HPDE6-E6E7 (cell line): ENCODE data around the gene KIF26A.

Experiments
- DNase-seq: peaks from one replicate; pipeline ENCODE4 v3.0.0; 2011; ENCODE audit warnings: missing footprints; ENCODE audit errors: extremely low spot score

The KIF26A gene

GRCh38 chr14:104157016-104157928 lies 18.9 kb downstream of the KIF26A start:
- no peak for DNase-seq

DNA sequence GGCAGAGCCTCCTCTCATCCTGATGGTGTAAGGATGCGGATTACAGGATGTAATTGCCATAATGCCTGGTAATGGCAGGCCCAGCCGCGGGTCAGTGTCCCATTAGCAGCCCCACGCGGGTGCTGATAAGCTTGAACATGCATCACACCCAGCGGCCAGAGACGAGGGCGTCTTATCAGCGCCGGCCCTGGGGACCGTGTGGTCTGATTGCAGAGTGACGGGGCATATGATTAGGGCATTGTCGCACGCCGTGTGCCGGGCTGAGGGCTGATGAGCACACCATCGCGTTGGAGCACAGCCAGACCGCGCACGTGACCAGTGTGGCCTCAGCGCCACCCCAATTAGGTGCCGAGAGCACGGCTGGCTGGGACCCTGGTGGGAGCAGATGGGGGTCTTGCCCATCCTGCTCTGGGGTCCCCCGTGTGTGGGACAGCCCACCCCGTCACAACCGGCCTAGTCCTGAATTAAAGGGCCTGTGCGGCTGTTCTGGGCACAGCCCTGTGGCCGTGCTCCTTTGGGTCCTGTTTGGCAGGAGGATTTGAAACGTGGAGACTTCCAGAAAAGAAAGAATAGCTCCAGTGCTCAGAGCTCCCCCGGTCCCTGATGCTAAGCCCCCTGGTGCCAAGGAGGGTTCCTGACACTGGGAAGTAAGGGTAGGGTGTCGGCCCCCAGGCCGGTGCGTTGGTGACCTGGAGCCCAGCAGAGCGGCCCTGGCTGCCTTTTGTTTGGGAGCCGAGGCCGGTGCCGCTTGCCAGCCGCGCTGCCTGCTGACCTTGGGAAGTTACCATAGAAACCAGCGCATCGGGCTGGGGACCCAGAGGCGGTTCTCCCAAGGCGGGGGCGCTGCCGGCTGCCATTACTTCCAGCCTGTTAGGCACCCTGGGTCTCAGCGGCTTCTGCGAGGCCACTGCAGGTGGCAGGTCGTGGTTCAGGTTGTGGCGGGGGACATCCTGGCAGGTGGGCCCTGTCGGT lies 20.7 kb downstream of the KIF26A start:
- no peak for DNase-seq

GRCh38 chr14:104159990-104160389 lies 21.6 kb downstream of the KIF26A start:
- no peak for DNase-seq

- no peak for DNase-seq
Measured at GRCh38 chr14:104161602-104162367, 23.4 kb downstream of the KIF26A start.

GRCh38 chr14:104162495-104162894 lies 24.1 kb downstream of the KIF26A start:
- DNase-seq, result no peak

GRCh38 chr14:104163541-104163940 lies 25.2 kb downstream of the KIF26A start:
- no peak for DNase-seq

GRCh38 chr14:104164041-104164440 lies 25.7 kb downstream of the KIF26A start:
- no peak for DNase-seq

DNA sequence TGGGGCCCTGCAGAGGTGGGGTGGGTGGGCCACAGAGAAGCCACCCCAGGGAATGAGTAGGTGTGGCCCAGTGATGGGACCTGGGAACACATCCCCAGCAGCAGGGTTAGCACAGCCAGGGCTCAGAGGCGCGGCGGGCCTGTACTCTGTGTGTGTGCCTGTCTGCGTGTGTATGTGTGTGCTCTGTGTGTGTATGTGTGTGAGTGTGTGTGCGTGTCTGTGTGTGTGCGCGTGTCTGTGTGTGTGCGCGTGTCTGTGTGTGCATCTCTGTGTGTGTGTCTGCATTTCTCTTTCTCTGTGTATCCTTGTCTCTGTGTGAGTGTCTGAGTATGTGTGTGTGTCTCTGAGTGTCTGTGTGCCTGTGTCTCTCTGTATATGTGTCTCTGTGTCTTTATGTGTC lies 26.1 kb downstream of the KIF26A start:
- DNase-seq, result no peak

DNA sequence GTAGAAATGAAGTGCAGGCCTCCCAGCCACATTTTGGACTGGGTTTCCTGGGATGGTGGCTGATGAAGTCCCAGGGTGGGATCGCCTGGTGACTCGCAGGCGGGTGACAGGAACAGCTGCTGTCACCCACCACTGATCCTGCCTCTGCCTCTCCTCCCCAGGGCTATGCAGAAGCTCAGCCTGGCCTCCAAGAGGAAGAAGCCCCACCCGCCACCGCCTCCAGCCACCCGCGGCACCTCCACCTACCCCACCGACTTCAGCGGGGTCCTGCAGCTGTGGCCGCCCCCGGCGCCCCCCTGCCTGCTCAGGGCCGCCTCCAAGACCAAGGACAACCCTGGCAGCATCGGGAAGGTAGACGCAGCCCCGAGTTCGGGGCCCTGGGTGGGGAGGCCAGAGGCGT lies 28.3 kb downstream of the KIF26A start:
- no peak for DNase-seq

DNA sequence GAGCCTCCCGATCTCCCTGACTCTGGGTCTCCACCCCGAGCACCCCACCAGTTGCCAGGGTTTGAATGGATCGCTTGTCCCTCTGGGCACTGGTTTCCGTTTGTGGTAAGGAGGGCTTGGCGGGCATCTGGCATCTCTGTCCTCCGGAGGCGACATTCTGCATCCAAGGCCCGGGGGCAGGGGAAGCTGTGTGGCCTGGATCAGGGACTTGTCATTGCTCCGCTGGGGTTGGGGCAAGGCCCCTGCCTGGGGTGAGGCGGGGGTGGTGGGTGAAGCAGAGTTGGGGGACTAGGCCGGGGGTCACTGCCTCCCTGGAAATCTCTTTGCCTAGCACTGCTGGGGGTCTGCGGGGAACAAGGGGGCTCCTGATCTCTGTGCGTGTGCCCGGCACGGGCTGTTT lies 30.2 kb downstream of the KIF26A start:
- no peak for DNase-seq

DNA sequence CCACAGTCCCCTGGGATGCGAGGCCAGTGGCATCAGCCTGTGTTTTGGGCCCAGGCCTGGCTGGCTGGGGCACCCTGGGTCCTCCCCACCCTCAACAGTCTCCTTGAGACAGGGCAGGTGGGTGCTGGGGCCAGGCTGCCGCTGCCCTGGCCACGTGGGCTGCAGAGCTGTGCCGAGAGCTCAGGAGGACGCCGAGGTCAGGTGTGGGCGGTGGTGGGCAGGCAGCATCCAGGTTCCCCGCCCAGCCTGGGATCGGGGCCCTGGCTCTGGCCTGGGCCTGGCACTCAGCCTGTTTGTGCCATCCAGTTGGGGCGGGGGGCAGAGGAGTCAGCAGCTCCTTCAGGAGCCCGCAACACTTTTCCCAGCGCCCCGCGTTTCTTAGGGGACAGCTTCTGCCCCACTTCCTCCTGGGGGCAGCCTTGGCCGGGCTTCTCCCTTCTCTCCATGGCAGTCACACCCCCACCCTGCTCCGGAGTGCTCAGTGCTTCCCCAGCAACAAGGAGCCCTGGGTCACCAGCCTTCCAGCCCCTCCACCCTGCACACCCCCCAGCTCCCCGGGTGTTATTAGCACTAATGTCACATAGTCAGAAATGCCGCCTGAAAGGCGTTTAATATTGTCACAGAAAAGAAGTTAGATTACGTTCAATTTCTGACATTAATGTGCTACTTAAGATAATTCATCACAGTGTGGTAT lies 30.8 kb downstream of the KIF26A start:
- DNase-seq, result no peak

DNA sequence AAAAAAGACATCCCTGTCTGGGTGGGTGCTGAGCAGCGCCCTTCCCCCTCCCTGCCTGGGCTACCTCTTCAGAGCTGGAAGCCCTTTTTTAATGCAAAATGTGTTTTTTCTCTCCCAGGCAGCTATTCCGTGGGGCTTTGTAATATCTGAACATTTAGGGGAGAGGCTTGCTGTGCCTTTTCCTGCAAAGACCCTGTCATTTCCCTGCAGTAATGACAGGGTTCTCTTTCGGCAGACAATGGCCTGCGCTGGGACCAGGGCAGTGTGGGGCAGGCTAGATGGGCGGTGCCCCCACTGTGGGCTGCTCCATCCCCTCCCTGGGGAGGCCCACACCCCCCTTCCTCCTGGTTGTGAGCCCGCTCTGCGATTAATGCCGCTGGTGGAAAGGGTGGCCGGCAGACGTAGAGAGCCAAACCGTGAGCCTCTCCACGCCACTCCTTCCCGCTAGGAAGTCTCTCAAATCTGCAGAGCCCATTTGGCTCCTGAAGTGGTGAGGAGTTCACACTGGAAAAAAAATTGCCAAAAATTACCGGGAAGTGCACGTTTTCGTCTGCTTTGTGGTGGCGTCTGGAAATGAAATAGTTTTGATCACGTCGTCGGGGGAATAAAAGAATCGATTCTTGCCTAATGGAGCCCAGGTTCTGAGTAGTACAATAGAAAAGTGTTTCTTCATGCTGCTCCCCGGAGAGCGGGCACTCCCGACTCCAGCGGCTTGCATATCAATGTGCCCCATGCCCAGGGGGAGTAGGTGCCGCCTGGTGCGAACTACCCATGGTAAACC lies 31.5 kb downstream of the KIF26A start:
- no peak for DNase-seq

- peak; percentile 16 for DNase-seq
Measured at GRCh38 chr14:104171029-104171697, 32.8 kb downstream of the KIF26A start.

DNA sequence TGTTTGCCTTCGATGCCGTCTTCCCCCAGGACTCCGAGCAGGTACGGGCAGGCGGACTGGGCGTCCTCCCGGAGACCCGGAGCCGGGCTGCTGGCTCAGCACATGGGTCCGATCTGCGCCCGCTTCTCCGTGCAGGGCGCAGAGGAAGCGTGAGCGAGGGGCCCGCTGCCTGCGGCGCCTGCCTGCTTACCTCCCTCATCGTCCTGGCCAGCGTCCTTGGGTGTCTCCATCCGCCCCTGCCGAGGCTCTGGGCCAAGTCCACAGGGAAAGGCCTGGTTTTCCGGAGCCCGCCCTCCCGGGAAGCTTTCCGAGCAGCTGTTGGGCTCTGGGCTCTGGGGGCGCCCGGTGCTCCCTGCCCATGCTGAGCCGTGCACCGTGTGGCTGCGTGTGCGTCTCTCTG lies 33.5 kb downstream of the KIF26A start:
- peak; percentile 27 for DNase-seq

DNA sequence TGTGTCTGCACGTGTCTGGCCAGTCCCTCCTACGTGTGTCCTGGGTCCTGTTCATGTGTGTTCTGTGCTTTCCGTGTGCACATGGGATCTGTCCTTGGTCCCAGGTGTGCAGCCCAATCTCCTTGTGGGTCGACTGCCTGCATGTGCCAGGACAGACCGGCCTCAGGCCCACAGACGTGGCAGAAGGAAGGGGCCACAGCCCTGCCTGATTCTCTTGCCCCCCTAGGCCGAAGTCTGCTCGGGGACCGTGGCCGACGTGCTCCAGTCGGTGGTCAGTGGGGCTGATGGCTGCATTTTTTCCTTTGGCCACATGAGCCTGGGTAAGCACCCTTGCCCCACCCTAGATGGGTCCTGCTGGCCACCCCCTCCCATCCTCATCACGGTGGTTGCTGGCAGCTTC lies 34.0 kb downstream of the KIF26A start:
- no peak for DNase-seq

- DNase-seq, result no peak
Measured at GRCh38 chr14:104172880-104173279, 34.5 kb downstream of the KIF26A start.

DNA sequence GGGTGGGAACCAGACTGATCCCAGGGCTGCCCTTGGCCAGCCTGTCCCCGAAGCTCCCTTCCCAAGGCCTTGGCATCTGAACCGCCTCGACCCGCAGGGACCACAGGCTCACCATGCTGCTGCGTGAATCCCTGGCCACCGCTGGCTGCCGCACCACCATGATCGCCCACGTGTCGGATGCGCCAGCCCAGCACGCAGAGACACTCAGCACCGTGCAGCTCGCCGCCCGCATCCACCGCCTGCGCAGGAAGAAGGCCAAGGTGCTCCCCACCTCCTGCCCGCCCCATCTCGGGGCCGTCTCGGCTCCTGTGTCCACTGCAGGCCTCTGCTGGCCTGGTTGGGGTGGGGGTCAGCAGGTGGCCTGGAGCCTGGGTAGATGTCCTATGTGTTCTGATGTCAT lies 35.7 kb downstream of the KIF26A start:
- no peak for DNase-seq

DNA sequence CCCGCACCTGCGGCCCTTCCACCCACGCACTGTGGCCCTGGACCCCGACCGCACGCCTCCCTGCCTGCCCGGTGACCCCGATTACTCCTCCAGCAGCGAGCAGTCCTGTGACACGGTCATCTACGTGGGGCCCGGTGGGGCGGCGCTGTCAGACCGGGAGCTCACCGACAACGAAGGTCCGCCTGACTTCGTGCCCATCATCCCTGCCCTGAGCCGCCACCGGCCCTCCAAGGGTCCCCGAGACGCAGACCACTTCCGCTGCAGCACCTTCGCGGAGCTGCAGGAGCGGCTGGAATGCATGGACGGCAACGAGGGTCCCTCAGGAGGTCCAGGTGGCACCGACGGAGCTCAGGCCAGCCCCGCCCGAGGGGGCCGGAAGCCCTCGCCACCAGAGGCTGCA lies 36.7 kb downstream of the KIF26A start:
- no peak for DNase-seq

DNA sequence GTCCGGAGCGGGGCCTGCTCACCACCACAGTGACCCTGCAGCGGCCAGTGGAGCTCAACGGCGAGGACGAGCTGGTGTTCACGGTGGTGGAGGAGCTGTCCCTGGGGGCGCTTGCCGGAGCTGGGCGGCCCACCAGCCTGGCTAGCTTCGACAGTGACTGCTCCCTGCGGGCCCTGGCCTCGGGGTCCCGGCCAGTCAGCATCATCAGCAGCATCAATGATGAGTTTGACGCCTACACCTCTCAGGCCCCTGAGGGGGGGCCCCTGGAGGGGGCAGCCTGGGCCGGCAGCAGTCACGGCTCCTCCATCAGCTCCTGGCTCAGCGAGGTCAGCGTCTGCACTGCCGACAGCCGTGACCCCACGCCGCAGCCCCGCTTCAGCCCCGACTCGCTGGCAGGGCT lies 37.4 kb downstream of the KIF26A start:
- DNase-seq, result no peak

DNA sequence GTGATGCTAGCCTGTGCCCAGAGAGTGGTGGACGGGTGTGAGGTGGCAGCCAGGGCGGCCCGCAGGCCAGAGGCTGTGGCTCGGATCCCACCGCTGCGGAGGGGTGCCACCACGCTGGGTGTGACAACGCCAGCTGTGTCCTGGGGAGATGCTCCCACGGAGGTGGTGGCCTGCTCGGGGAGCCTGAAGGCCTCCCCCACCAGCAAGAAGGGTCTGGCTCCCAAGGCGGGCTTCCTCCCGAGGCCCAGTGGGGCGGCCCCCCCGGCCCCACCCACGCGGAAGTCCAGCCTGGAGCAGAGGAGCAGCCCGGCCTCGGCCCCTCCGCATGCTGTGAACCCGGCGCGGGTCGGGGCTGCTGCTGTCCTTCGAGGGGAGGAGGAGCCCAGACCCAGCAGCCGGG lies 38.2 kb downstream of the KIF26A start:
- no peak for DNase-seq
